NCI-H1436 (cell line): ENCODE measurements around the gene PRXL2A.
"Not testable (repeated sequence)": the region's sequence is repeated elsewhere in the genome, so short reads cannot be mapped to it uniquely, and the experiment has no call there.

ENCODE experiments used
- DNase-seq: peaks from one replicate; lab custom pipeline; 2025; lab: John Stamatoyannopoulos, UW

Gene PRXL2A

DNA sequence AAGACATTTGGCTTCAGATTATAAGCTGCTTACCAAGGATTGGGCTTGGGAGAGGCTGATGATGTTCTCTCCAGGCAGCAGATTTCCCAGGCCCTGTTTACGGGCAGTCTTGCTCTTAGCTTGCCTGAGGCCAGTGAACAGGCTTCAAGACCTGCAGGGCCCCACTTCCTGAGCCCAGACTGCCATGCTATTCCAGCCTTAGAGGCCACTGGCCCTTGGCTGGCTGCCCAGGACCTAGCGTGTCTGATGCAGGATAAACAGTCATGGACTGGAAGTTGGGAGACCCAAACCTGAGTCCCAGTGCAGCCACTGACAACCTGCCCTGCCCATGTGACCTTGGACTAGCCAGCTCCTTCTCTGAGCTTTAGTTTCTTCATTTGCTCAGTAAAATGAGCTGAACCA, 2.9 kb downstream of the PRXL2A start:
- no peak for DNase-seq

DNA sequence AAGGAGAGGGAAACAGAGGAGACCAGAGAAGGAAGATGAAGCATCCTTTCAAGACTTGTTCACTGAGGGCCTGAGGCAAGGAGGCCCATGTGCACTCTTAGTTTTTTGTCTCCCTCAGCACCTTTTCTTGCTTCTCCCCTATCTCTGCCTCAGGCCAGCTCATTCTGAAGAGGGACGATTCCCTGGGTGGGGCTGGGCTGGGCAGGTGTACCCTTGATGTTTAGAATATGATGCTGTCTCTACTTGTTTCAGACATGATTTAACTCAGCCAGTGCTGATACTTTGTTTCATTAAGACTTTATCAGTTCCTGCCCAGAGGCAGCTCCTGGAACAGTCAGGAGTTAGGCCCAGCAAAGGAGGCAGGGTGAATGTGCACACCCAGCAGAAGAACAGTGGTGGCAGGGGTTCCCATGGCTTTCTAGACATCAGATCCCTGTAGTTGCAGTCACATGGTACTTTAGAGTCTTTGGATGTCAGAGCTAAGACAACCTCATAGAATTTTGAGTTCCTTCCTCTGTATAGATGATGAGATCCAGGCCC, 3.4 kb downstream of the PRXL2A start:
- no peak for DNase-seq

DNA sequence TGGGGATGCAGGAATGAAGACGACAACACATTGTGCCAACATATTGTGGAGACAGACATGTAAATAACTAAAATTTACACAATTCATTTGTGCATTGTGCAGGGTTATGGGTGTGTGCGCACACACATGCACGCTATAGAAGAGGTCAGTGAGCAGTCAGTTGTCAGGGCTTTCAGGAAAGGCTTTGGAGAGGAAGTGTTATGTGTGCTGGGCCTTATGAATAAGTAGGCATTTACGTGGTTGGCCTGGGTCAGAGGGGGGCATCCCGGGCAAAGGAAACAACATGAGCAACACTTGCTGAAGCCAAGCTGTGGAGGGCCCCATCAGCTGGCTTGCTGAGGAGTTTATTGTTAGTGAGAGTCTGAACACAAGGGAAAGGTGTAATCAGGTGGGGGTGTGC, 4.1 kb downstream of the PRXL2A start:
- DNase-seq: no peak

DNA sequence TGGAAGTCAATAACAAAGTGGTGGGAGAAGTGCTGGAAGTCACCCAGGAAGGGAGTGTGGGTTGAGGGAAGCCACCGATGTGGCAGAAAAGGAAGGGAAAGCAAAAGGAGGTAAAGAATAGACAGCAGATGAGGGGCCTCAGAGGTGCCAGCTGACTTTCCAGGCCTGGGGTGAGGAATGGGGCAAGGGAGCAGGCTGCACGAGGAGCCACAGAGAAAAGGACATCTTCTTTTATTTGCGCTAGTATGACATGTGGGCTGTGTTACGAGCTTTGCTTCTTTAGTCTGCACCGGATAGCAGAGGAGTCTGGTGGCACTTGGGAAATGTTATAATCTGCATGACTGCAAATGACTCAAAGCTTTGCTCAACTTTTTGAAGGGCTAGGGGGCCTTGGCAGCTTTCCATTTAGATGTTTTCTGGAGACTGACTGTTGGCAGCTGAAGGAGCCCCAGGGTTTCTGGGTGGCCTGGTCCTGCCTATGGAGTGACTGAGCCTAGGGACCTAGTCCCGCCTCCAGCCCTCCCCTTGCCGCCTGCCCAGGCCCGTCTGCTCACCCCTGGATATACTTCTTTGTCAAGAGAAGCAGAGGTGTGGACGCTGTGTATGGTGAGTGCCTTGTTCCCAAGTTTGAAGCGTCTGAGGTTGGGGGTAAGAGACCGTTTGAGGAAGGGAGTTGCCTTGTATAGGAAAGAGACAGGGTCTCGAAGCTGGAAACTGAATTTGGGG, 5.1 kb downstream of the PRXL2A start:
- no peak for DNase-seq

DNA sequence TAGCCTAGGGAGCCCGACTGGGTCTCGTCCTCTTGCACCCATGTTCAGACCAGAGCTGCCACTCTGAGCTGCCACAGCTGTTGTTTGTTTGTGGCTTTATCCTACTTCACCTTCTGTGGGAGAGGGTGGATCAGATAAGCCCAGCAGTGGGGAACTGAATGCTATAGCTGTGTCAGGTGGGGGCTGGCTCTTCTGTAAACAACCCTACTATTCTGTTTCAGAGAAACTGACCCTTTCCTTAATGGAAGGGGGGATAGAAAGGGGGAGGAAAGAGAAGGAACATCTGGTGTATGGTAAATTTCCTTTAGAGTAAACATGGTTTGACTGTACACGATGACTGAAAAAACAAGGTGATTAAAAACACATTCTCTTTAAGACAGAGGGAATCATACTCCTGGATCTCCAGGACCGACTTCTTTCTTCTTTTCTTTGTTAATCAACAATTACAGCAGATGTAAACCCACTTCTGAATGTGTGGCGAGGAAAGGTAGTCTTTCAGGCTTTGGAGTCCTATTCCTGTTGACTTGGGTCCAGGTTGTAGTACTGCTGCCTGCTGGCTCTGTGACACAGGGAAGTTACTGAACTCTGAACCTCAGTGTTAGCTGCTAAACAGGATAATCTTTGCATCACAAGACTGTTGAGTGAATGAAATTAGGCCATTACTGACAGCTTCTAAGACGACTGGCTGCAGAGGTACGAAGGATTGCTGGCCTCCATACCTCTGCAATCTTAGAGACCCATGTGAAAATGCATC, 6.0 kb downstream of the PRXL2A start:
- DNase-seq: no peak

DNA sequence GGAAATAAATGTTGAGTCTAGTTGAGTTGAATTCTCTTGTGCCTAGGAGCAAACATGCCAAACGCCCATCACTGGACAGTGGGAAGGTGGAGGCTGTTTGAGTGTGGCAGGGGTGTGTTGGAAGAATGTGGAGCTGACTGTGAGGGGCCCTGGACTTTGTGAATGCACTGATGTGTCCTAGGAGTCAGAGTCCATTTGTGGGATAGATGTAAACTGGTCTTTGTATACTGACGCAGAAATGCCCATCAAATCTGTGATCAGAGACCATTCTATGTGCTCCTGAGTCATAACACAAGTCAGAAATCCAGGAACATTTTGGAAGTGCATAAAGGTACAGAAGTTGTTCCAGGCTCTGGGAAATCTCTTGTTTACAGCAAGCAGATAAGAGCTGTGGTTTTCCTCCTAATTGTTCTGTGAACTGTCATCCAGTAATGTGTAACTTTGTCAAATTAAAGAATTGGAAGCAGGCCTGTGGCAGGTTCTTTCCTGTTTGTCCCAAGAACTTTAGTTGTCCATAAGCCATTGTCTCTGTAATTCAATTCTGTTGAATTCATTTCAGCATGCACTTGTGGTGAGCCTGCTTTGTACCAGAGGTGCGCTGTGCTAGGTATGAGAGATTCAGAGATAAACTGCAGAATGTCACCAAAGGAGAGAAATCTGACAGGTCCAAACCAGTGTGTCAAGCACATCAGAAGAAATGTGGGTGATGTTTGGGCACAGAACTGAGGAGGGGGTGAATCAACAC, 7.6 kb downstream of the PRXL2A start:
- DNase-seq: no peak

DNA sequence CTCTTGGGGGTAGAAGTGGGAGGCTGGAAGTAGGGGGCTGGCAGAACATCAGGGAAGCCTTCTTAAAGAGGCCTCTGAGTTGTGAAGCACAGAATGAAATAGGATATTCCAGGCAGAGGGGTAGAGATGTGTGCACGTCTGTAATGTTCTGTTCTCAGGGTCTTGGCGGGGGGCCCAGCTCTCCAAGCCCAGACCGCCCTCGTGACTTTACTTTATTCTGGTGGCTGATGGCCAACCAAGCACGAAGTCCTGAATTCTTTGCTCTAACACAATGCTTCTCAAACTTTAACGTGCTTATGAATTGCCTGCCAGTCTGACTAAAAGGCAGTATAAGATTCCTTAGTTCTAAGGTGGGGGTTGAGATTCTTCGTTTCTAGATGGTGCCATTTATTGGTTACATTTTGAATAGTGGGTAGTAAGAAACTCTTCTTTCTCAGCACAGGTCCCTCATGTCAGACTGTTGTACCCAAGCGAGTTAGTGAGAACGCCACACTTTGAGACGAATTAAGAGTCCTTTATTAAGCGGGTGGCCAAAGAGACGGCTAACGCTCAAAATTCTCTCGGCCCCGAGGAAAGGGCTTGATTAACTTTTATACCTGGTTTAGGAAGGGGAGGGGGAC, 8.2 kb downstream of the PRXL2A start:
- DNase-seq: no peak

DNA sequence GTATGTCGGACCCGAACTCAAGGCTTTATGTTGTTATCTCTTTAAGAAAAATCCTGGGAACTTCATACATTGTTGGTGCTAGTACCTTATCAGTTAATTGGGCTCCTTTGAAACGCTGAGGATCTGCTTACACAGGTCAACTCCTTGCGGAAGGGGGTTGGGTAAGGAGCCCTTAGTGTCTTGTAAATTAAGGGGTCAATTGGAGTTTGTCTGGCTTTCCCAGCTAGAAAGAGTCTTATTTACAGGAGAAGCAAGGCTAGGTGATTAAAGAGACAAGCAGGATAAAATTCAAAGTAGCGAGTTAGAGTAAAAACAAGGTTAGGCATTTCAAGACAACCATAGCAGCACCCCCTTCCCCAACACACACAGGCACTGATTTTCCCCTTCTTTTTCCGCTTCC, 8.9 kb downstream of the PRXL2A start:
- DNase-seq: not testable (repeated sequence)

DNA sequence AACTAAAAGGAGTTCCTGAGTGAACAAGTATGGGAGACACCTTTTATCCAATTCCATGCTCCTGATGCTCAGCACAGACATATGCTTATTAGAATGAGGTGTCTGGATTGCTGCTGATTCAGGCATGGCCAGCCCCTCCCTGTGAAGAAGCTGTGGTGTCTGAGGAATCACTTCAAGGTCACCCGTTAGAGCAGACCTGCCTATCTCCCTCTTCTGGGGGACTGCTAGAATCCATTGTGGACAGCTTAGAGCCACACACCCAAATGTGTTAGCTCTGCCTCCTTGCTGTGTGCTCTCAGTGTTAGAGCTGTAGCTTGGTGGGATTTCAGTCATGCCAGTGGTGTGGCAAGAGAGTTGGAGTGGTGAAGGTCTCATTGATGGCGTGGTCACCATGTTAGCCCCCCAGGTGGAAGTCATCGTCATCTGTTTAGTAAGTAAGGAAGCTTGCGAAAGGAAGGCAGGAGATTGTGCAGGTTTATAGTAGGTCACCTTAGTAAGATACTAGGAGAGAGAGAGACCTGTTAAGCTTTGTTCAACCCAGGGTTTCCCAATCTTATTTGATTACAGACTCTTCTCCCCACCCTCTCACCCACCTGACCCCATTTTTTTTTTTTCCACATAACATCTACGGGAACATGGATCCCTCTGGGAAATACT, 12.8 kb downstream of the PRXL2A start:
- no peak for DNase-seq

DNA sequence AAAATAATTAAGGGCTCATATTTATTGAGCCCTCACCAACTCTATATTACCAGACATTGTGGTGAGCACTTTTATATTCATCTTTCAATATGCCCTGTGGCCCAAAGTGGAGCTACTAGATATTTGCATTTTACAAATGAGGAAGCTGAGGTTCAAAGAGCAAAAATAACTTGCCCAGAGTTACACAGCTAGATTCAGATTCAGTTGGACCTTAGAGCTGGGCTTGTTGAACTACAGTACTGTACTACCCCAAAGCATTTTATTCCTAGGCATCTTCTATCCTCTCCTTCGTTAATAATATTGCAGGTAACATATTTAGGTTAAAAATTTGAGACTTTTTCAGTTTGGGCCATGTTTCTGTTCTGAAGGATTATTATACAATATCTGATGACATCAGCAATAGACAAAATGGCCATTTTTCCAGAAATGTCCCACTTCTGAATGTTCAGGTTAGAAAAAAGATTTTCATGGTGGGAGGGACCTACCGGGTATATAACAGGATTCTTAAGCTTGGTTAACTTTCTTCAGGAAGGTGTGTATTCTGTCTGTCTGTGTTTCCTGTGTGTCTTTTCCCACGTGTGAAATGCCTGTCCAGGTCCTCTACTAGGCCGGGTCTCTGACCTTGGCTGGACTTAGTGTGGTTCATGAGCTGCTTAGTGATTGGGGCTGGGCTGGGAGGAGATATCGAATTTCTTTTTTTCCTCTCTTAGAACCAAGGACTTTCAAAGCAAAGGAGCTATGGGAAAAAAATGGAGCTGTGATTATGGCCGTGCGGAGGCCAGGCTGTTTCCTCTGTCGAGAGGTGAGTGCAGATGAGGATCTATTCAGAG, 13.6 kb downstream of the PRXL2A start:
- no peak for DNase-seq

DNA sequence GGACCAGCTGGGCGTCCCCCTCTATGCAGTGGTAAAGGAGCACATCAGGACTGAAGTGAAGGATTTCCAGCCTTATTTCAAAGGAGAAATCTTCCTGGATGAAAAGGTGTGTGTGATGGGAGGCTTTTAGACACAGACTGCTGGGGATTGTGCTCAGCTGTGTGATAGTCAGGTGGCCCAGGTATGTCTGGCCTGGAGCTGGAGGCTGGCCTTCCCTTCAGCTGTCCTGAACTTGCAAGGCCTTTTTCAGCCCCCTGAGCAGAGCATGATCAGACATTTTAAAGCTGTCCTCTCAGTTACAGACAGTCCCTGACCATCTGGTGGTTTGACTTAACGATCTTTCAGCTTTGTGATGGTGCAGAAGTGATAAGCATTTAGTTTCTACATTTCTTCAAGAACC, 17.6 kb downstream of the PRXL2A start:
- no peak for DNase-seq

DNA sequence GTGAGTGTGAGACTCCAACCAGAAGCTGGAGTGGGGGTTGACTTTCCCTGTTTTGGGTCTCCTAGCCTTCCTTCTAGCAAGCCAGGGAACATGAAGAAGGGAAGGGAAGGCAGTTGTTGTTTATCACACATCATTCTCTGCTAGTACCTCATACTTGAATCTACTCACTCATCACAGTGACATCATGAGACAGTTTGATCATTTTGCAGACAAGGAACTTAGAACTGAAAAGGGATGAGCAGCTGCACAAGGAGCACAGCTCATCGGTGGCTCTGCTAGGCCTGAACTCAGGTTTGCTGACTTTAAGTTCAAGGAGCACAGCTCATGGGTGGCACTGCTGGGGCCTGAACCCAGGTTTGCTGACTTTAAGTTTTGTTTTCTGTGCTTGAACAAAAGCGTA, 19.2 kb downstream of the PRXL2A start:
- no peak for DNase-seq

DNA sequence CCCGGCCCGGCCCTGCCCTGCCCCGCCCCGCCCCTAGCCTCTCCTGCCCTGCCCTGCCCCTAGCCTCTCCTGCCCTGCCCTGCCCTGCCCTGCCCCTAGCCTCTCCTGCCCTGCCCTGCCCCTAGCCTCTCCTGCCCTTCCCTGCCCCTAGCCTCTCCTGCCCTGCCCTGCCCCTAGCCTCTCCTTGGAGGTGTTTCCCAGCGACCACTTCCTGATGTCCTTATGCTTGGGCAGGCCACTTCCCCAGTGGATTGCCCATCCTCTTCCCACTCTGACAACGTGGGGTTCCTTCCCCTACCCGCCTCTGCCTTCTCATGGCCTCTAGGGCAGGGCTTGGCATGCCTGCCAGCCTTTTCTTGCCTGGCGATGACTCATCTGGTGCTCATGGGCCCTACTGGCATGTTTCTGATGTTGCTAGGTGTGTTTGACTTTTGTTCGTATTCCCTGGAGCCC, 21.2 kb downstream of the PRXL2A start:
- no peak for DNase-seq

DNA sequence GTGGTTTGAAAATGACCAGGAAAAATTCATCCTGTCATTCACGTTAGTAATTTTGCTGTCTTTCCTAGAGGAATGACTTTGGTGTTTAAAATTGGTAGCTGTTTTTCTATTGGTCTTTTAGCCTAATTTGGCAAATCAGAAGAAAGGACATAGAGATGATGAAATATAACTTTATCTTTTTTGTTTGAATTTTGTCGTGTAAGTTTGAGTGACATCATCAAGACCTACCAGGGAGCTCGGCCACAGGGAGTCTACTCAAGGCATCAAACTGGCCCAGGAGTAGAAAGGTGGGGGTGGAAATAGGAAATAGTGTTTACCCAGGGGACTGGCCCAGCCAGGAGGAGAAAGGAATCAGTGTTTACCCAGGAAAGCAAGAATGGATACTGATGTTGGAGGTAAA, 24.8 kb downstream of the PRXL2A start:
- DNase-seq: no peak

DNA sequence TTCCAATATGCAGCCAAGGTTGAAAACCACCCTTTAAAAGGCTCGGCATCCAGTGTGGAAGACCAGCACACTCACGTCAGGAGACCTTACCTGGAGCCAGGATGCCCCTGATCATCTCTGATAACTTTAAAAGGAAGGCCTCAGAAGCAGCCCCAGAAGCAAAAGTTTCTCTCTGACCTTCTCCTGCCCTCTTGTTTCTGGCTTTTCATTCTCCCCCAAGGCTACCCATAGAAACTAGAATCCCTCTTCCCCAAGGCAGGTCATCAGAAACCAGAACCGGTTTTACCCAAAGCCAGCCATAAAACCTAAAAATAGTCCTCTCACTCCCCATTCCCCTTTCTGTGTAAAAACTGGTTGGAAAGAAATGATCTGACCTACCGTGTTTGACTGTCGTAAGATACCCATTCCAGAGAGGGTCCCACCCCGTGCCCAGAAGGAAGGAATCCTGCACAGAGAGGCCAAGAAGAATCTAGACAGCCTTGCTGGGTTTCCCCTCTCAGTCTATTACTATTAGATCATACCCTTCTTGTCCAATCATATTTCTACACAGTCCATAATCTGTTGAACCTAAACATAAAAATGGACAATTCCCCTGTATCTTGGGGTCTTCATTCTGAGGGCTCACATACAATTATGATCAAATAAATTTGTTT, 28.2 kb downstream of the PRXL2A start:
- no peak for DNase-seq

DNA sequence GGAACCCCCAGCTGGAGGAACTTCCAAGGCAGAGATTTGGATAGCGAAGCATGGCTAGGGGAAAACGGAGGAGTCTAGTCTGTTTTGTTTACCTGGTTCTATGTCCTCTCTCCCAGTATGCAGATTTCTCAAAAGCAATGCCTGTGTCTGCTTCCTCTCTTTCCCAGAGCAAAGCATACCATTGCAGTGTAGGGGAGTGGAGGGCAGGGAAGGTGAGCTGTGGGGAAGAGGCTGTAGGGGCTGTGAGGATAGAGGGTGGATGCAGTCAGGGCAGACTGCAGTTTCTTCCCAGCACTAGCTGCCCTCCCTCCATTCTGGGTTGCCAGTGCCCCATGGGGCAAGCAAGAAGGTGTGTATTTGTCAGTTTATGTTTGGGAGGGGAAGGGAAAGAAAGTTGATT, 28.9 kb downstream of the PRXL2A start:
- DNase-seq: no peak

DNA sequence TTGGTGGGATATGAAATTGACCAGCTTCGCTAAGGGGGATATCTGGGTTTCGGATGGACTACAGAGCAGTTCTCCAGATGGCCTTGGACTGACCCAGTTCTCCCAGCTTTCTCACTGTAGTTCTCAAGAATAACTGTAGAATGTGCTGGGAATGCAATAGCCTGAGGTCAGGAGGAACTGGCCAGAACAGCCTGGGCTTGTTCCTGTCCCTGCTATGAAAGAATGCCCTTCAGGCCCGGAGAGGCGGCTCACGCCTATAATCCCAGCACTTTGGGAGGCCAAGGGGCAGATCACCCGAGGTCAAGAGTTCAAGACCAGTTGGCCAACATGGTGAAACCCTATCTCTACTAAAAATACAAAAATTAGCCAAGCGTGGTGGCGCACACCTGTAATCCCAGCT, 33.5 kb downstream of the PRXL2A start:
- DNase-seq: no peak

DNA sequence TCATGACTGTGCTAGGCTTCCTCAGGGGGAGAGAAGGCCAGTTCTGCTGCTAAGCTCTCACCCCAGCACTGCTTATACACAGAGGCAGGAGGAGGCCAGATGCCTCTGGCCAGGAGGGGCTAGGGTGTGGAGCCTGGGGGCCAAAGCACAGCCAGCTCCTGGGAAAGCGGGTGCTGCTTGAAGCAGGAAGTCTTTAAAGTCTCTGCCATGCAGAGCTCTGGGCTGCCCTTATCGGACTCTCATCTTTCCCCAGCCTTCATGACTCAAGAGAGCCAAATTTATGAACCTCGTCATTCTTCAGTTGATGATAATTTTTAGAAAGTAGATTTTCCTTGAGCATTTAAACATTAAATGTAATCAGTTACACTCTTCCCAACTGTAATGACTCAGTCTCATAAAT, 34.5 kb downstream of the PRXL2A start:
- DNase-seq: no peak

DNA sequence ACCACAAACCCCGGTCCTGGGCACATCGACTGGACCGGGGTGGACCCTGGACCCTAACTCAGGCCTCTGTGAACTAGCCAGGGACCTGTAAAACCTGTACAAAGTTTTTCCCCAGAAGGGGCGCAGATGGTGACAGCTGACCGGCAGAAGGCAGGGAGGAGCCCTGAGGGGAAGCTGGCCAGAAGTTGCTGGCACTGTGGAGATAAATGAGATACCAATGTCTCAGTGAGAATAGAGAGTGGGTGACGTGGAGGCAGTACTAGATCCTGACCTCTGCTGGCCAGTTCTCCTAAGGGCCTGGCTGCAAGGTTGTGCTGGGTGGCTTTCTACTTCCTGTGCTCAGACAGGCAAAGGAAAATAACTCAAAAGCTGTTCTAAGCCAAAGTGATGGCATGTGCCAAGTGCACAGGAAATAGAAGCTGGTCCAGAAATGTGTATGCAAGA, 35.2 kb downstream of the PRXL2A start:
- no peak for DNase-seq

DNA sequence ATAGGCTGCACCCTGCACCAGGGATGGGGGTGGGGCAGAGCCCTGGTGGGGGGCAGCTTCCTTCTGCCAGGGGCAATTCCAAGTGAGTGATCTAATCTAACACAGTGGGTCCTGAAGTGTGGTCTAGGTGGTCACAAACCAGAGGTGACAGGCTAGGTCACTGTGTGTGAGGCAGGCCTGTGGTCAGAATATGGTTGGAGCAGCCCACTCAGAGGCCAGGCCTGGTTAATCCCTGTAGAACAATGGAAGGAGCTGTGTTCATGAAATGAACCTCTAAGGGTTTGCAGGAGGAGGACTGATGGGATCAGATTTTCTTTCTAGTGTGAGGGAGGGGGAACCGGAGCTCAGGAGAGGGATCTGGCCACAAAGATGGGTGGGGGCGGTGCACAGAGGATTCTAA, 35.8 kb downstream of the PRXL2A start:
- DNase-seq: no peak
